Psoas muscle (tissue), 8 donors: Measurements from ENCODE around the gene DGKA. TPM values are rescaled to one million over a fixed set of nuclear protein-coding genes. Genes with fewer than 3 reads are reported as not detected.
"Not testable (repeated sequence)": the region's sequence is repeated elsewhere in the genome, so short reads cannot be mapped to it uniquely, and the experiment has no call there.

Source experiments
- ATAC-seq, 4 donors: fragments of 200-7000 bp; cut with Tn5 transposase; one replicate each; pipeline ENCODE4 v1.9.1; 2020; ENCODE audit warnings: moderate library complexity in 3 of 4, mild to moderate bottlenecking in 2 of 4
- DNase-seq, 2 donors: peaks; one replicate each; pipeline ENCODE4 v3.0.0-alpha.2; 2020
- H3K27ac ChIP-seq: fragments of 200-600 bp; one replicate; pipeline ENCODE4 v1.8.0; 2022
- H3K27me3 ChIP-seq, 3 donors: fragments of 200-600 bp in 1 of 3; one replicate each; pipeline versions ENCODE4 v1.6.1 to v1.8.0; 2013 to 2022; ENCODE audit warnings: low read length in 2 of 3, mild to moderate bottlenecking in 2 of 3, moderate library complexity in 1 of 3; ENCODE audit not compliant: insufficient read depth in 3 of 3
- H3K36me3 ChIP-seq, 2 donors: fragments of 200-600 bp in 1 of 2; one replicate each; pipeline versions ENCODE4 v1.6.1 to v1.8.0; 2013 to 2022; ENCODE audit warnings: low read depth in 1 of 2, mild to moderate bottlenecking in 1 of 2, moderate library complexity in 1 of 2; ENCODE audit not compliant: insufficient read depth in 1 of 2
- H3K4me1 ChIP-seq: fragments of 200-600 bp; one replicate; pipeline ENCODE4 v1.8.0; 2022
- H3K4me3 ChIP-seq: fragments of 200-600 bp; one replicate; pipeline ENCODE4 v1.8.0; 2022; ENCODE audit warnings: mild to moderate bottlenecking
- H3K9me3 ChIP-seq: fragments of 200-600 bp; one replicate; pipeline ENCODE4 v1.8.0; 2022
- WGBS, 3 donors: extraction: QIAGEN DNeasy Blood & Tissue Kit; methylation state at CpG; one replicate each; pipeline versions ENCODE4 v1.1.6 to v1.1.7; 2013; 5-methylcytosine and 5-hydroxymethylcytosine counted together
- intact Hi-C, 2 donors: fragments of 100-400 bp; cut with DNase I; formaldehyde crosslinking; loops; one replicate each; pipeline versions ENCODE4 v1.11.0 to v1.14.2; 2022
- polyA plus RNA-seq, 3 donors: library from polyadenylated mRNA; stranded (reverse); fragments of 200-250 nt; gene quantifications; one replicate each; pipeline ENCODE4 v1.2.3, GENCODE V29; 2013
- total RNA-seq, 4 donors: library from RNA; stranded (reverse); fragmentation: NEBNext Ultra II Directional in 2 of 4; extraction: Animal tissue kit (Norgen Biotek cat#: 25700) in 2 of 4; gene quantifications; one replicate each; pipeline versions ENCODE4 v1.2.1 to v1.2.4, GENCODE V29; 2021 to 2023
- TF ChIP-seq, protein P1 (sequence below): fragments of 200-600 bp; IDR thresholded peaks from one replicate; pipeline ENCODE4 v1.8.0; 2022; ENCODE audit warnings: antibody characterized with exemption
- donor health status: healthy with polysubstance abuse.
- donor health status: DM: no; HTN: no; CAD: no; lungs with moderate emphysema.
- donor health status: Bipolar disorder and iron deficiency.
- donor health status: healthy.
- donor health status: DM: yes; HTN: yes; CAD: no.
- donor health status: DM: no; HTN: no; CAD: no.
- donor health status: DM: no; HTN: no; CAD: no.
- donor health status: DM: yes; HTN: yes; CAD: no.

Gene DGKA
- total and polyA plus RNA-seq, 7 donors: 2.0 to 5.4 (median 4.3) TPM

DNA sequence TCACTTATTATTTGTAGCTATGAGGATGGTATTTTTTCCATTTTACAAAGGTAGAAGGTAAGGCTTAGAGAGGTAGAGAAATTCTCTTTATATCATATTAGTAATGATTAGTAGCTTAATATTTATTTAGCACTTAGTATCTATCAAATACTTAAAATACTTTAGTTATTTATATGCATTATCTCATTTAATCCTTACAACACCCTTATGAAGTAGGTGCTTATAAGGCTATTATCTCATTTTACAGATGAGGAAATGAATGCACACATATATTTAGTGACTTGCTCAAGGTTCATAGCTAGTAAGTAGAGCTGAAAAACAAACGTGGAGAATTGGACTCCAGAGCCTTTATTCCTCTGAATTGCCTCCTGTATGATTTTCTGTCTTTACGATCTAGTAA, 53.9 kb downstream of the DGKA start:
- Histone ChIP-seq H3K27me3 (no peaks in the 10 kb centered on the region), H3K36me3 (peaks cover 5 to 94% of the 10 kb centered on the region in 2 donors), H3K4me3 (no peak overlapping the region), H3K9me3 (no peaks in the 10 kb centered on the region), H3K27ac (no peak overlapping the region), H3K4me1 (peaks cover 4% of the 10 kb centered on the region)
- DNase-seq: no peak
- TF ChIP-seq, protein P1, sequence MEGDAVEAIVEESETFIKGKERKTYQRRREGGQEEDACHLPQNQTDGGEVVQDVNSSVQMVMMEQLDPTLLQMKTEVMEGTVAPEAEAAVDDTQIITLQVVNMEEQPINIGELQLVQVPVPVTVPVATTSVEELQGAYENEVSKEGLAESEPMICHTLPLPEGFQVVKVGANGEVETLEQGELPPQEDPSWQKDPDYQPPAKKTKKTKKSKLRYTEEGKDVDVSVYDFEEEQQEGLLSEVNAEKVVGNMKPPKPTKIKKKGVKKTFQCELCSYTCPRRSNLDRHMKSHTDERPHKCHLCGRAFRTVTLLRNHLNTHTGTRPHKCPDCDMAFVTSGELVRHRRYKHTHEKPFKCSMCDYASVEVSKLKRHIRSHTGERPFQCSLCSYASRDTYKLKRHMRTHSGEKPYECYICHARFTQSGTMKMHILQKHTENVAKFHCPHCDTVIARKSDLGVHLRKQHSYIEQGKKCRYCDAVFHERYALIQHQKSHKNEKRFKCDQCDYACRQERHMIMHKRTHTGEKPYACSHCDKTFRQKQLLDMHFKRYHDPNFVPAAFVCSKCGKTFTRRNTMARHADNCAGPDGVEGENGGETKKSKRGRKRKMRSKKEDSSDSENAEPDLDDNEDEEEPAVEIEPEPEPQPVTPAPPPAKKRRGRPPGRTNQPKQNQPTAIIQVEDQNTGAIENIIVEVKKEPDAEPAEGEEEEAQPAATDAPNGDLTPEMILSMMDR: no peak
- intact Hi-C loops: no loop called here
- 58 to 72% (median 68%) methylated on average over 2 of the region's 2 CpGs for WGBS, 3 donors
- ATAC-seq: no peak

DNA sequence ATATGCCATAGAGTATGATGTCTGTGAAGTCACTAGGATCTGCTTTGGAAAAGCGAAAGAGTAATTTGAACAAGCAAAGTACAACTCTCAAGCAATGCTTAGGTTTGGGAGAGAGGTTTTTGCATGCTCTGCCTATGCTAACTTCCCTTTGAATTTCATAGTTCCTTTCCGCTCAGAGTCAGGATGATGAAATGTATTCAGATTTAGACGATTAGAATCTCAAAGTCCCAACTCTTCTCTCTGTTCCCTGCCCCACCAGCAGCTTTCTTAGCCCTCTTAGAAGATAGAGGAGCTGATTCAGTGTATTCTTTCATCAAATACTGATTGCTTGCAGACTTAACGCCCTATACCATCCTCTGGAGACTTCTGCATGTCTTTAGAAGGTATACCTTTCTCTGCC, 54.4 kb downstream of the DGKA start:
- TF ChIP-seq, protein P1: no peak
- DNase-seq (no peak), ATAC-seq (no peak)
- 77 to 90% (median 77%) methylated on average over 4 of the region's 4 CpGs for WGBS, 3 donors
- no peak overlapping the region for H3K4me3 ChIP-seq
- peaks cover 5 to 95% of the 10 kb centered on the region in 2 donors for H3K36me3 ChIP-seq
- intact Hi-C loops: no loop called here
- no peaks in the 10 kb centered on the region for H3K9me3 ChIP-seq
- H3K27ac ChIP-seq: no peak overlapping the region
- peaks cover 4% of the 10 kb centered on the region for H3K4me1 ChIP-seq
- no peaks in the 10 kb centered on the region for H3K27me3 ChIP-seq

DNA sequence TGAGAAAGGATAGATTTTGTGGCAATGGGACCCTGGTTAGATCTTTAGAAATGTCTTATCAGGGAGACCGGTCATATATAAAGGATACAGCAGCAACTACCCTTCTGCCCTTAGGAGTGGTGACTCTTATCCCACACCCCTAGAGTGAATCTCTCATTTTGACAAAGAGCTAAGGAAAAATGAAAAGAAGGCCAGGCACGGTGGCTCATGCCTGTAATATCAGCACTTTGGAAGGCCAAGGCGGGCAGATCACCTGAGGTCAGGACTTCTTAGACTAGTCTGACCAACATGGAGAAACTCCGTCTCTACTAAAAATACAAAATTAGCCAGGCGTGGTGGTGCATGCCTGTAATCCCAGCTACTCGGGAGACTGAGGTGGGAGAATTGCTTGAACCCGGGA, 55.0 kb downstream of the DGKA start:
- H3K9me3 ChIP-seq, H3K4me3 ChIP-seq, intact Hi-C loops, H3K4me1 ChIP-seq, H3K27ac ChIP-seq, ATAC-seq, DNase-seq, H3K27me3 ChIP-seq: not testable (repeated sequence)
- H3K36me3 ChIP-seq: peaks cover 6 to 95% of the 10 kb centered on the region in 2 donors
- 89 to 94% (median 94%) methylated on average over 7 of the region's 7 CpGs for WGBS, 3 donors

DNA sequence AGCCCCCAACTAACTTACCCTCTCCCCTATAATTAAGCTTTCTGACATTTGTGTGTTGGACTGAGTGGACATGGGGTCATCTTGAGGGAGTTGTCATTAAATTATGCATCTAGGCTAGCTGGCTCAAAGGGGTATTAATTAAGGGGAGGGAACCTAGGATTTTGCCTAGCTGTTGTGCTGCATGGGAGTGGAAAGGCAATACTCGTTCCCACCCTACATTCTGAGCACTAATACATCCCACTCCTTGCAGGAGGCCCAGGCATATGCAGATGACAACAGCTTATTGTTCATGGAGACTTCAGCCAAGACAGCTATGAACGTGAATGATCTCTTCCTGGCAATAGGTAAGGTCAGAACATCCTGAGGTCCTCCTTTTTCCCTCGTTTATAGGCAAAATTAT, 60.1 kb downstream of the DGKA start:
- ATAC-seq (no peak), DNase-seq (no peak)
- intact Hi-C loops: loop anchor here in 1 of 2 donors (10.0 kb wide), 1 partner anchor 114 kb away; the partner anchor contains the start of gene PA2G4
- H3K36me3 ChIP-seq: peaks cover 13 to 94% of the 10 kb centered on the region in 2 donors
- WGBS, 3 donors: 82 to 88% (median 87%) methylated on average over 3 of the region's 3 CpGs
- H3K27me3 ChIP-seq: no peaks in the 10 kb centered on the region
- H3K4me3 ChIP-seq: no peak overlapping the region
- TF ChIP-seq, protein P1: no peak
- no peak overlapping the region for H3K27ac ChIP-seq
- no peaks in the 10 kb centered on the region for H3K9me3 ChIP-seq
- no peaks in the 10 kb centered on the region for H3K4me1 ChIP-seq

DNA sequence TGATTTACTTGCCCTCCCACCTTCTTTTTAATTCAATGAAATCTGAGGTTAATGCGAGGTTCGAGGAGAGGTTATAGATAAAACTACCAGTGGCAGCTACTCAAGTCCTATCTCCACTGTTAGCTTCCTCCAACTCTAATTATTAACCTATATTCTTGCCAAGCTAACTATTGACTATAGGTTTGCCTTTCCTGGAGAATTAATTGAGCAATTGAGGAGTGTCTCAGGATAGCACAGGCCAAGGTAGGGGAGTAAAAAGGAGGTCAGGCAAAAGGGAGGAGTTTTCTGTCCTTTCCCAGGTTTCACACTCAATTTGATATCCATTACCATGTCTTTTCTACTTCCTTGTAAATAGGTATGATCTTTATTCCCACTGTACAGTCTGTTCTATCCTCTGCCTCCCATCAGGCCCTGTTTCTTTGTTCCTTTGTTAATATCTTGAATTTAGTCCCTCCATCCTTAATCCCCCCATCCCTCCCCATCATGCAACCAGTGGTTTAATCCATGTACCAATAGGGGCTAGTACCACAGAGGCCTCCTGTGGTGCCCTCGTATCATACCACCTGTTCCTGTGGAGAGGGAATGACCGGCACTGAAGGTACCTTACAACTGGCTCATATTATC, 62.4 kb downstream of the DGKA start:
- H3K27ac ChIP-seq: no peak overlapping the region
- no peak overlapping the region for H3K4me3 ChIP-seq
- no peak for DNase-seq
- TF ChIP-seq, protein P1: no peak
- intact Hi-C loops: loop anchor here in 1 of 2 donors (10.0 kb wide), 1 partner anchor 111 kb away; the partner anchor contains the start of gene PA2G4
- H3K36me3 ChIP-seq: peaks cover 13 to 72% of the 10 kb centered on the region in 2 donors
- no peaks in the 10 kb centered on the region for H3K9me3 ChIP-seq
- H3K4me1 ChIP-seq: peaks cover 9% of the 10 kb centered on the region
- no peak for ATAC-seq
- WGBS, 3 donors: 73 to 81% (median 77%) methylated on average over 4 of the region's 4 CpGs
- H3K27me3 ChIP-seq: no peaks in the 10 kb centered on the region
